ENCODE results near the gene RAB25.

RAB25 gene

GRCh38 chr1:156065871-156066270, 4.9 kb downstream of the RAB25 start:
- H3K36me3 ChIP-seq (ENCODE audit: low read length) = no peaks in the 10 kb centered on the region
- H3K9ac ChIP-seq (ENCODE audit: low read length) = no peak overlapping the region
- H3K27me3 ChIP-seq (ENCODE audit: low read length) = no peaks in the 10 kb centered on the region
- no peak overlapping the region for H3K27ac ChIP-seq (ENCODE audit: low read depth, low read length)
- H3K9me3 ChIP-seq (ENCODE audit: insufficient read depth, low read length) = no peaks in the 10 kb centered on the region
- no peak for TF ChIP-seq CTCF (IDR thresholded peaks at IDR 0.05; ENCODE audit: insufficient read depth, low read length, poor library complexity, severe bottlenecking)
- no peak for TF ChIP-seq EZH2phosphoT487 (conservative IDR thresholded peaks at IDR 0.05; ENCODE audit: low read length)
- no peaks in the 10 kb centered on the region for H3K9me2 ChIP-seq (replicated peaks; ENCODE audit: insufficient read depth, low read length)
- no peaks in the 10 kb centered on the region for H4K20me1 ChIP-seq (ENCODE audit: low read depth, low read length)
- no peaks in the 10 kb centered on the region for H3K79me2 ChIP-seq (ENCODE audit: insufficient read depth, low read length)
- H3K4me3 ChIP-seq (ENCODE audit: insufficient read depth, low read length, poor library complexity, severe bottlenecking) = no peak overlapping the region
- no peaks in the 10 kb centered on the region for H3F3A ChIP-seq (ENCODE audit: insufficient read depth)
- H3K4me2 ChIP-seq (ENCODE audit: low read depth, low read length, poor library complexity, severe bottlenecking) = no peak overlapping the region
- no peak overlapping the region for H2AFZ ChIP-seq (ENCODE audit: low read depth, low read length, severe bottlenecking)

- H3K9me2 ChIP-seq (replicated peaks; ENCODE audit: insufficient read depth, low read length) = no peaks in the 10 kb centered on the region
- H3K9me3 ChIP-seq (ENCODE audit: insufficient read depth, low read length) = no peaks in the 10 kb centered on the region
- H3K27me3 ChIP-seq (ENCODE audit: low read length) = no peaks in the 10 kb centered on the region
- H3K4me2 ChIP-seq (ENCODE audit: low read depth, low read length, poor library complexity, severe bottlenecking) = no peak overlapping the region
- no peaks in the 10 kb centered on the region for H3K79me2 ChIP-seq (ENCODE audit: insufficient read depth, low read length)
- H3K9ac ChIP-seq (ENCODE audit: low read length) = no peak overlapping the region
- H3K36me3 ChIP-seq (ENCODE audit: low read length) = no peaks in the 10 kb centered on the region
- no peak overlapping the region for H2AFZ ChIP-seq (ENCODE audit: low read depth, low read length, severe bottlenecking)
- no peaks in the 10 kb centered on the region for H4K20me1 ChIP-seq (ENCODE audit: low read depth, low read length)
- no peak overlapping the region for H3K27ac ChIP-seq (ENCODE audit: low read depth, low read length)
- H3K4me3 ChIP-seq (ENCODE audit: insufficient read depth, low read length, poor library complexity, severe bottlenecking) = no peak overlapping the region
- no peak for TF ChIP-seq EZH2phosphoT487 (conservative IDR thresholded peaks at IDR 0.05; ENCODE audit: low read length)
- no peak for TF ChIP-seq CTCF (IDR thresholded peaks at IDR 0.05; ENCODE audit: insufficient read depth, low read length, poor library complexity, severe bottlenecking)
- H3F3A ChIP-seq (ENCODE audit: insufficient read depth) = no peaks in the 10 kb centered on the region
Measured at GRCh38 chr1:156067262-156067661, 6.3 kb downstream of the RAB25 start.

- Histone ChIP-seq H3F3A (ENCODE audit: insufficient read depth) (no peaks in the 10 kb centered on the region), H3K27ac (ENCODE audit: low read depth, low read length) (no peak overlapping the region), H3K36me3 (ENCODE audit: low read length) (no peaks in the 10 kb centered on the region), H3K4me3 (ENCODE audit: insufficient read depth, low read length, poor library complexity, severe bottlenecking) (no peak overlapping the region), H3K4me2 (ENCODE audit: low read depth, low read length, poor library complexity, severe bottlenecking) (no peak overlapping the region), H3K79me2 (ENCODE audit: insufficient read depth, low read length) (no peaks in the 10 kb centered on the region), H3K9ac (ENCODE audit: low read length) (no peak overlapping the region), H4K20me1 (ENCODE audit: low read depth, low read length) (no peaks in the 10 kb centered on the region), H3K9me3 (ENCODE audit: insufficient read depth, low read length) (no peaks in the 10 kb centered on the region), H3K27me3 (ENCODE audit: low read length) (no peaks in the 10 kb centered on the region), H2AFZ (ENCODE audit: low read depth, low read length, severe bottlenecking) (no peak overlapping the region), H3K9me2 (replicated peaks; ENCODE audit: insufficient read depth, low read length) (no peaks in the 10 kb centered on the region)
- TF ChIP-seq EZH2phosphoT487 (conservative IDR thresholded peaks at IDR 0.05; ENCODE audit: low read length) (no peak), CTCF (IDR thresholded peaks at IDR 0.05; ENCODE audit: insufficient read depth, low read length, poor library complexity, severe bottlenecking) (no peak)
Measured at GRCh38 chr1:156069490-156070455, 8.8 kb downstream of the RAB25 start.
